H1 (cell line): ENCODE results near the gene SLC8A1.

ENCODE experiments used
- ATF3 ChIP-seq: IDR thresholded peaks from 2 replicates; pipeline ENCODE4 v1.6.1; 2011; ENCODE audit warnings: low read depth, mild to moderate bottlenecking, low read length; ENCODE audit not compliant: insufficient read depth
- CEBPB ChIP-seq: IDR thresholded peaks from 2 replicates; pipeline ENCODE4 v1.6.1; 2012; ENCODE audit warnings: low read depth, low read length
- CTCF ChIP-seq, 3 experiments: IDR thresholded peaks; 1 replicate in 2 of 3; 2 replicates in 1 of 3; pipeline versions ENCODE4 v1.5.1 to v1.6.1; 2011; ENCODE audit warnings: low read length in 3 of 3, mild to moderate bottlenecking in 3 of 3, inconsistent platforms in 2 of 3, low read depth in 1 of 3, moderate library complexity in 1 of 3; ENCODE audit not compliant: insufficient read depth in 1 of 3; ENCODE audit errors: control extremely low read depth in 1 of 3
- EP300 ChIP-seq, 2 experiments: IDR thresholded peaks; 1 replicate in 1 of 2; 2 replicates in 1 of 2; pipeline ENCODE4 v1.6.1; 2011 to 2012; ENCODE audit warnings: low read depth in 2 of 2, low read length in 2 of 2, mild to moderate bottlenecking in 2 of 2, borderline replicate concordance in 1 of 2, inconsistent platforms in 1 of 2, moderate library complexity in 1 of 2
- KDM5A ChIP-seq: fragments of 200-600 bp; IDR thresholded peaks from 2 replicates; pipeline ENCODE4 v1.7.1; 2012; ENCODE audit warnings: mild to moderate bottlenecking, low read length, inconsistent platforms, mixed read lengths
- MAX ChIP-seq: IDR thresholded peaks from 2 replicates; pipeline ENCODE4 v1.6.1; 2012; ENCODE audit warnings: inconsistent platforms
- PHF8 ChIP-seq: fragments of 200-600 bp; sonication (generic); conservative IDR thresholded peaks from 2 replicates; pipeline ENCODE4 v1.7.1; 2012; ENCODE audit warnings: low read depth, mild to moderate bottlenecking, inconsistent platforms, low read length, moderate library complexity
- RAD21 ChIP-seq, 2 experiments: IDR thresholded peaks in 1 of 2; conservative IDR thresholded peaks in 1 of 2; 2 replicates each; pipeline ENCODE4 v1.6.1; 2011; ENCODE audit warnings: low read depth in 2 of 2, low read length in 2 of 2, improper control_type of control experiment in 1 of 2, inconsistent platforms in 1 of 2, mild to moderate bottlenecking in 1 of 2, moderate library complexity in 1 of 2
- SIN3A ChIP-seq, 2 experiments: IDR thresholded peaks in 1 of 2; conservative IDR thresholded peaks in 1 of 2; 2 replicates each; pipeline ENCODE4 v1.6.1; 2011 to 2012; ENCODE audit warnings: low read length in 2 of 2, improper control_type of control experiment in 1 of 2, low read depth in 1 of 2, mild to moderate bottlenecking in 1 of 2
- SP2 ChIP-seq: IDR thresholded peaks from 2 replicates; pipeline ENCODE4 v1.6.1; 2012; ENCODE audit warnings: mild to moderate bottlenecking, low read length, inconsistent platforms
- SRF ChIP-seq: IDR thresholded peaks from 2 replicates; pipeline ENCODE4 v1.6.1; 2011; ENCODE audit warnings: mild to moderate bottlenecking, low read depth, low read length, moderate library complexity

GRCh38 chr2:40072442-40073232, 379.3 kb downstream of the SLC8A1 start:
- TF ChIP-seq SP2 (no peak), EP300 (IDR thresholded peaks at IDR 0.05; ENCODE audit: borderline replicate concordance in 1 of 2, low read depth in 2 of 2, low read length in 2 of 2) (no peak), CTCF (IDR thresholded peaks at IDR 0.05; ENCODE audit: control extremely low read depth in 1 of 3, insufficient read depth in 1 of 3, low read depth in 1 of 3, low read length in 3 of 3) (no peak), RAD21 (IDR thresholded peaks at IDR 0.05 in 1 of 2, conservative IDR thresholded peaks at IDR 0.05 in 1 of 2; ENCODE audit: low read depth in 2 of 2, low read length in 2 of 2) (no peak), MAX (no peak), PHF8 (no peak), CEBPB (no peak), KDM5A (no peak), SIN3A (conservative IDR thresholded peaks at IDR 0.05 in 1 of 2, IDR thresholded peaks at IDR 0.05 in 1 of 2; ENCODE audit: low read depth in 1 of 2, low read length in 2 of 2) (no peak), ATF3 (no peak), SRF (no peak)
